ENCODE results near the gene PDE6A. TPM values are rescaled to one million over a fixed set of nuclear protein-coding genes. Genes with fewer than 3 reads are reported as not detected.

The PDE6A gene
- total and polyA plus RNA-seq, 2 of the 8 experiments (the other 6 are each of a cell fraction or from before 2014, with no cell fraction given): not detected

DNA sequence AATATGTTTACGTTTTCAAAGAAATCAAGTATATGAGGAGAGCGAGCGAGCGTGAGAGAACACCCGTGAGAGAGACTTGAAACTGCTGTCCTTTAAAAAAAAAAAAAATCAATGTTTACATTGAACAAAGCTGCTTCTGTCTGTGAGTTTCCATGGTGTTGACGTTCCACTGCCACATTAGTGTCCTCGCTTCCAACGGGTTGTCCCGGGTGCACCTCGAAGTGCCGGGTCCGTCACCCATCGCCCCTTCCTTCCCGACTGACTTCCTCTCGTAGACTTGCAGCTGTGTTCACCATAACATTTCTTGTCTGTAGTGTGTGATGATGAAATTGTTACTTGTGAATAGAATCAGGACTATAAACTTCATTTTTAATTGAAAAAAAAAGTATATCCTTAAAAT, 97.0 kb downstream of the PDE6A start:
- no peak overlapping the region for H3K14ac ChIP-seq (ENCODE audit: insufficient read length)
- no peak overlapping the region for H3K23ac ChIP-seq (ENCODE audit: insufficient read length)
- H2BK12ac ChIP-seq (ENCODE audit: low read depth, low read length): no peak overlapping the region
- no peak overlapping the region for H3K9ac ChIP-seq (replicated peaks in 1 of 4; ENCODE audit: extremely low read depth in 1 of 4, low read depth in 3 of 4, low read length in 3 of 4)
- no peak overlapping the region for H2AFZ ChIP-seq (ENCODE audit: low read length)
- FAIRE-seq (no peak), DNase-seq (ENCODE audit: low read depth in 1 of 2, low spot score in 2 of 2) (no peak)
- H4K8ac ChIP-seq (ENCODE audit: extremely low read depth, insufficient read depth, low read length): no peak overlapping the region
- no peak overlapping the region for H4K5ac ChIP-seq (ENCODE audit: insufficient read length, low read depth, low read length)
- no peak overlapping the region for H3K4me2 ChIP-seq (ENCODE audit: insufficient read depth in 1 of 2, low read depth in 2 of 2, low read length in 2 of 2)
- no peaks in the 10 kb centered on the region for H3K23me2 ChIP-seq (ENCODE audit: low read depth, low read length)
- no peaks in the 10 kb centered on the region for H3K27me3 ChIP-seq (replicated peaks in 1 of 4; ENCODE audit: control insufficient read depth in 3 of 4, extremely low read depth in 1 of 4, insufficient read depth in 3 of 4, low read length in 3 of 4)
- H3K4ac ChIP-seq (replicated peaks; ENCODE audit: insufficient read length, low read depth, low read length): no peak overlapping the region
- H3K79me2 ChIP-seq (ENCODE audit: control insufficient read depth in 1 of 2, insufficient read depth in 2 of 2, low read length in 2 of 2): no peaks in the 10 kb centered on the region
- H2BK5ac ChIP-seq (ENCODE audit: low read depth, low read length): no peak overlapping the region
- no peaks in the 10 kb centered on the region for H4K20me1 ChIP-seq (replicated peaks in 1 of 2; ENCODE audit: control insufficient read depth in 1 of 2, insufficient read depth in 2 of 2, low read length in 2 of 2)
- CTCF ChIA-PET (ENCODE audit: partially characterized antibody): interaction anchor here (0.6 to 68.7 kb wide), 8 partner anchors 3 to 990 kb away, joined by 3 to 1740 read pairs (median 32); no protein-coding TSS in a partner anchor
- no peak overlapping the region for H3K18ac ChIP-seq (ENCODE audit: extremely low read depth, low read length)
- H2BK120ac ChIP-seq (replicated peaks; ENCODE audit: low read depth, low read length): no peak overlapping the region
- no peaks in the 10 kb centered on the region for H3K9me3 ChIP-seq (ENCODE audit: insufficient read depth in 2 of 2, low read depth in 1 of 2, low read length in 1 of 2)
- H3K27ac ChIP-seq (ENCODE audit: low read depth, low read length): no peak overlapping the region
- TF ChIP-seq CTBP2 (IDR thresholded peaks at IDR 0.05; ENCODE audit: borderline replicate concordance, insufficient read depth, insufficient read length, low read length): no peak
- TF ChIP-seq BACH1 (IDR thresholded peaks at IDR 0.05; ENCODE audit: low read length): no peak
- no peak for TF ChIP-seq RFX5 (IDR thresholded peaks at IDR 0.05; ENCODE audit: borderline replicate concordance, low read depth, low read length)
- no peak for TF ChIP-seq SP1 (IDR thresholded peaks at IDR 0.05; ENCODE audit: low read depth, low read length)
- TF ChIP-seq RXRA (IDR thresholded peaks at IDR 0.05; ENCODE audit: insufficient read depth, low read depth, low read length): no peak
- no peak for TF ChIP-seq E2F6 (IDR thresholded peaks at IDR 0.05)
- no peak for TF ChIP-seq HDAC6 (IDR thresholded peaks at IDR 0.05; ENCODE audit: low read depth, low read length)
- TF ChIP-seq SP2 (IDR thresholded peaks at IDR 0.05; ENCODE audit: low read length): no peak
- TF ChIP-seq SUZ12 (IDR thresholded peaks at IDR 0.05; ENCODE audit: low read length): no peak
- no peak for TF ChIP-seq SIN3A (conservative IDR thresholded peaks at IDR 0.05 in 1 of 2, IDR thresholded peaks at IDR 0.05 in 1 of 2; ENCODE audit: low read depth in 1 of 2, low read length in 2 of 2)
- TF ChIP-seq KDM1A (IDR thresholded peaks at IDR 0.05; ENCODE audit: borderline replicate concordance, low read length): no peak
- no peak overlapping the region for H4K91ac ChIP-seq (replicated peaks; ENCODE audit: insufficient read length, low read length)
- H3K79me1 ChIP-seq (ENCODE audit: low read depth, low read length): no peaks in the 10 kb centered on the region
- no peak overlapping the region for H3K4me3 ChIP-seq (ENCODE audit: extremely low read depth in 1 of 4, insufficient read depth in 2 of 4, low read depth in 3 of 4, low read length in 4 of 4)
- no peak overlapping the region for H3K56ac ChIP-seq (replicated peaks; ENCODE audit: insufficient read length, low read depth, low read length)
- H2BK15ac ChIP-seq (ENCODE audit: low read length): no peak overlapping the region
- peaks cover 0 to 2% (median 0%) of the 10 kb centered on the region in 4 experiments; a peak in 1 of 7 replicates for H3K4me1 ChIP-seq (replicated peaks in 1 of 4; ENCODE audit: control insufficient read depth in 3 of 4, insufficient read depth in 4 of 4, low read length in 3 of 4)
- no peak overlapping the region for H2BK20ac ChIP-seq (ENCODE audit: low read length)
- WGBS, 2 experiments (ENCODE audit: extremely low coverage in 1 of 2, insufficient coverage in 1 of 2, insufficient read length in 1 of 2, insufficient replicate concordance in 2 of 2, low coverage in 1 of 2, low lambda C conversion rate in 2 of 2, missing lambda C conversion rate in 1 of 2): 96% methylated on average over 15 of the region's 15 CpGs; no CpG with 5 or more reads in 1 of the 2 experiments
- H2AK5ac ChIP-seq (ENCODE audit: low read depth, low read length): no peak overlapping the region
- POLR2A ChIA-PET (ENCODE audit: partially characterized antibody): interaction anchor here (0.6 kb wide), 1 partner anchor 136 kb away, joined by 4 read pairs; no protein-coding TSS in a partner anchor
- peaks cover 0 to 16% (median 7%) of the 10 kb centered on the region in 4 experiments; a peak in 2 of 8 replicates for H3K36me3 ChIP-seq (ENCODE audit: control insufficient read depth in 2 of 4, insufficient read depth in 4 of 4, low read length in 3 of 4)
